ENCODE measurements around the gene CACNA1C. TPM values are rescaled to one million over a fixed set of nuclear protein-coding genes. Genes with fewer than 3 reads are reported as not detected.

Gene CACNA1C
- total and polyA plus RNA-seq, 10 of the 15 experiments (the other 5 are each of a cell fraction or from before 2014, with no cell fraction given), result under 0.01 to 0.15 (median 0.09) TPM; not detected in 5

GRCh38 chr12:2486796-2487195 lies 434.0 kb downstream of the CACNA1C start (continued):
- TF ChIP-seq MTA2 (IDR thresholded peaks at IDR 0.05; ENCODE audit: low read depth), result no peak
- no peak for TF ChIP-seq EP300 (IDR thresholded peaks at IDR 0.05; ENCODE audit: borderline replicate concordance in 1 of 2, control insufficient read depth in 1 of 2, low read depth in 2 of 2, low read length in 2 of 2)
- TF ChIP-seq CBX5 (IDR thresholded peaks at IDR 0.05; ENCODE audit: low read depth), result no peak

GRCh38 chr12:2487278-2487677 lies 434.5 kb downstream of the CACNA1C start:
- SMC1A ChIA-PET (ENCODE audit: uncharacterized antibody, unreplicated experiment), result no interaction called here
- Histone ChIP-seq H2AFZ (ENCODE audit: control insufficient read depth, low read depth, low read length) (no peak overlapping the region), H3K27ac (ENCODE audit: control insufficient read depth, insufficient read depth) (no peak overlapping the region), H3K79me2 (ENCODE audit: control insufficient read depth, insufficient read depth, low read length) (no peaks in the 10 kb centered on the region), H3K9me3 (replicated peaks; ENCODE audit: control insufficient read depth, insufficient read depth, low read length) (no peaks in the 10 kb centered on the region), H3K4me3 (no peak overlapping the region), H3K9ac (ENCODE audit: control insufficient read depth, insufficient read depth, low read length) (no peak overlapping the region), H3K4me2 (ENCODE audit: control insufficient read depth, insufficient read depth) (no peak overlapping the region), H4K20me1 (ENCODE audit: control insufficient read depth, insufficient read depth) (no peaks in the 10 kb centered on the region), H3K4me1 (ENCODE audit: control insufficient read depth, insufficient read depth, low read length) (no peaks in the 10 kb centered on the region), H3K27me3 (replicated peaks in 1 of 2; ENCODE audit: control insufficient read depth in 2 of 2, insufficient read depth in 2 of 2, low read length in 1 of 2) (peaks cover 2 to 5% of the 10 kb centered on the region in 2 experiments; a peak in 3 of 4 replicates), H3K36me3 (ENCODE audit: control insufficient read depth in 2 of 2, insufficient read depth in 2 of 2, low read length in 1 of 2) (no peaks in the 10 kb centered on the region)
- CTCF ChIA-PET, result no interaction called here
- DNase-seq (ENCODE audit: low read depth, low spot score) (no peak), FAIRE-seq (no peak), ATAC-seq (no peak)
- intact Hi-C loops (cut with micrococcal nuclease; ENCODE audit: unreplicated experiment), result no loop called here
- no TSS peak for BruUV-seq (replicated peaks)
- RAD21 ChIA-PET (ENCODE audit: unreplicated experiment), result no interaction called here
- POLR2A ChIA-PET, result no interaction called here
- WGBS (ENCODE audit: insufficient coverage, insufficient replicate concordance, low lambda C conversion rate, missing lambda C conversion rate), result 36% methylated on average over 5 of the region's 5 CpGs
- in situ Hi-C loops (cut with MboI), result no loop called here
- TF ChIP-seq, protein P1, sequence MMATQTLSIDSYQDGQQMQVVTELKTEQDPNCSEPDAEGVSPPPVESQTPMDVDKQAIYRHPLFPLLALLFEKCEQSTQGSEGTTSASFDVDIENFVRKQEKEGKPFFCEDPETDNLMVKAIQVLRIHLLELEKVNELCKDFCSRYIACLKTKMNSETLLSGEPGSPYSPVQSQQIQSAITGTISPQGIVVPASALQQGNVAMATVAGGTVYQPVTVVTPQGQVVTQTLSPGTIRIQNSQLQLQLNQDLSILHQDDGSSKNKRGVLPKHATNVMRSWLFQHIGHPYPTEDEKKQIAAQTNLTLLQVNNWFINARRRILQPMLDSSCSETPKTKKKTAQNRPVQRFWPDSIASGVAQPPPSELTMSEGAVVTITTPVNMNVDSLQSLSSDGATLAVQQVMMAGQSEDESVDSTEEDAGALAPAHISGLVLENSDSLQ (IDR thresholded peaks at IDR 0.05), result no peak
- no peak for TF ChIP-seq NR2C1 (IDR thresholded peaks at IDR 0.05)
- no peak for TF ChIP-seq ASH2L (IDR thresholded peaks at IDR 0.05; ENCODE audit: borderline replicate concordance, low read depth)
- TF ChIP-seq, protein P2, sequence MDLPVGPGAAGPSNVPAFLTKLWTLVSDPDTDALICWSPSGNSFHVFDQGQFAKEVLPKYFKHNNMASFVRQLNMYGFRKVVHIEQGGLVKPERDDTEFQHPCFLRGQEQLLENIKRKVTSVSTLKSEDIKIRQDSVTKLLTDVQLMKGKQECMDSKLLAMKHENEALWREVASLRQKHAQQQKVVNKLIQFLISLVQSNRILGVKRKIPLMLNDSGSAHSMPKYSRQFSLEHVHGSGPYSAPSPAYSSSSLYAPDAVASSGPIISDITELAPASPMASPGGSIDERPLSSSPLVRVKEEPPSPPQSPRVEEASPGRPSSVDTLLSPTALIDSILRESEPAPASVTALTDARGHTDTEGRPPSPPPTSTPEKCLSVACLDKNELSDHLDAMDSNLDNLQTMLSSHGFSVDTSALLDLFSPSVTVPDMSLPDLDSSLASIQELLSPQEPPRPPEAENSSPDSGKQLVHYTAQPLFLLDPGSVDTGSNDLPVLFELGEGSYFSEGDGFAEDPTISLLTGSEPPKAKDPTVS (IDR thresholded peaks at IDR 0.05; ENCODE audit: low read depth, low read length), result no peak
- no peak for TF ChIP-seq HDAC6 (IDR thresholded peaks at IDR 0.05; ENCODE audit: unreplicated experiment)
- TF ChIP-seq CHD4 (IDR thresholded peaks at IDR 0.05), result no peak
- TF ChIP-seq SIX5 (IDR thresholded peaks at IDR 0.05; ENCODE audit: low read depth, low read length, severe bottlenecking), result no peak
- no peak for TF ChIP-seq ZNF24 (IDR thresholded peaks at IDR 0.05)
- no peak for TF ChIP-seq ATF2 (IDR thresholded peaks at IDR 0.05; ENCODE audit: low read length)
- no peak for TF ChIP-seq SMARCA5 (IDR thresholded peaks at IDR 0.05)
- no peak for TF ChIP-seq MTA3 (IDR thresholded peaks at IDR 0.05; ENCODE audit: borderline replicate concordance, low read length)
- TF ChIP-seq, protein P3, sequence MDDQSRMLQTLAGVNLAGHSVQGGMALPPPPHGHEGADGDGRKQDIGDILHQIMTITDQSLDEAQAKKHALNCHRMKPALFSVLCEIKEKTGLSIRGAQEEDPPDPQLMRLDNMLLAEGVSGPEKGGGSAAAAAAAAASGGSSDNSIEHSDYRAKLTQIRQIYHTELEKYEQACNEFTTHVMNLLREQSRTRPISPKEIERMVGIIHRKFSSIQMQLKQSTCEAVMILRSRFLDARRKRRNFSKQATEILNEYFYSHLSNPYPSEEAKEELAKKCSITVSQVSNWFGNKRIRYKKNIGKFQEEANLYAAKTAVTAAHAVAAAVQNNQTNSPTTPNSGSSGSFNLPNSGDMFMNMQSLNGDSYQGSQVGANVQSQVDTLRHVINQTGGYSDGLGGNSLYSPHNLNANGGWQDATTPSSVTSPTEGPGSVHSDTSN (IDR thresholded peaks at IDR 0.05; ENCODE audit: insufficient replicate concordance, low read depth, low read length), result no peak
- TF ChIP-seq BACH1 (IDR thresholded peaks at IDR 0.05; ENCODE audit: borderline replicate concordance), result no peak
- no peak for TF ChIP-seq EED (IDR thresholded peaks at IDR 0.05; ENCODE audit: low read depth)

Data from GM12878 (cell line).